OCI-LY3 (cell line): ENCODE measurements around the gene INS.
"Not testable (repeated sequence)": the region's sequence is repeated elsewhere in the genome, so short reads cannot be mapped to it uniquely, and the experiment has no call there.

Experiments
- H2AFZ ChIP-seq: fragments of 200-600, 300-600 bp; shearing (Covaris generic); 2 replicates; pipeline ENCODE4 v1.6.0; 2014; ENCODE audit warnings: antibody characterized with exemption, low read depth, low read length
- H3K27ac ChIP-seq: fragments of 200-600, 300-600 bp; sonication (generic); 2 replicates; pipeline ENCODE4 v1.5.1; 2014; ENCODE audit warnings: mild to moderate bottlenecking, low read length, moderate library complexity, mixed read lengths
- H3K27me3 ChIP-seq: fragments of 200-600, 300-600 bp; sonication (generic); 2 replicates; pipeline ENCODE4 v1.6.1; 2014; ENCODE audit warnings: low read depth, low read length, mixed read lengths
- H3K36me3 ChIP-seq: fragments of 200-600, 300-600 bp; sonication (generic); replicated peaks from 2 replicates; pipeline ENCODE3; 2014; ENCODE audit warnings: low read depth, low read length, mixed read lengths
- H3K4me1 ChIP-seq: fragments of 300-600, 200-600 bp; sonication (generic); 2 replicates; pipeline ENCODE4 v1.6.1; 2014; ENCODE audit warnings: low read length, mixed read lengths
- H3K4me2 ChIP-seq: fragments of 200-600, 300-600 bp; sonication (generic); 2 replicates; pipeline ENCODE4 v1.6.1; 2014; ENCODE audit warnings: low read length, mixed read lengths
- H3K4me3 ChIP-seq: fragments of 300-600, 200-600 bp; sonication (generic); 2 replicates; pipeline ENCODE4 v1.5.1; 2014; ENCODE audit warnings: antibody characterized with exemption, mild to moderate bottlenecking, low read length, moderate library complexity
- H3K79me2 ChIP-seq: fragments of 300-600, 200-600 bp; shearing (Covaris generic); 2 replicates; pipeline ENCODE4 v1.6.1; 2014; ENCODE audit warnings: mild to moderate bottlenecking, low read length, mixed read lengths
- H3K9ac ChIP-seq: fragments of 300-600, 200-600 bp; shearing (Covaris generic); 2 replicates; pipeline ENCODE4 v1.6.0; 2014; ENCODE audit warnings: mild to moderate bottlenecking, low read length, moderate library complexity
- H3K9me3 ChIP-seq: fragments of 200-600, 300-600 bp; shearing (Covaris generic); 2 replicates; pipeline ENCODE4 v1.6.1; 2014; ENCODE audit warnings: low read length, mixed read lengths; ENCODE audit not compliant: insufficient read depth
- H4K20me1 ChIP-seq: fragments of 200-600, 300-600 bp; sonication (generic); 2 replicates; pipeline ENCODE4 v1.6.1; 2016; ENCODE audit warnings: low read length, mixed read lengths; ENCODE audit not compliant: insufficient read depth
- CTCF ChIP-seq: fragments of 200-600, 300-600 bp; sonication (generic); IDR thresholded peaks from 2 replicates; pipeline ENCODE4 v1.5.1; 2014; ENCODE audit warnings: antibody characterized with exemption, low read length, low read depth
- EZH2phosphoT487 ChIP-seq: fragments of 200-600 bp; shearing (Covaris generic); IDR thresholded peaks from 2 replicates; pipeline ENCODE4 v1.6.1; 2018; ENCODE audit warnings: antibody characterized with exemption, mixed run types, low read depth

The INS gene

GRCh38 chr11:2196970-2197770 lies 36.2 kb upstream of the INS start:
- TF ChIP-seq CTCF, result peak; percentile 77
- TF ChIP-seq EZH2phosphoT487, result no peak
- Histone ChIP-seq H3K79me2 (no peaks in the 10 kb centered on the region), H3K4me1 (no peaks in the 10 kb centered on the region), H4K20me1 (no peaks in the 10 kb centered on the region), H3K9ac (no peak overlapping the region), H3K4me2 (no peak overlapping the region), H3K36me3 (no peaks in the 10 kb centered on the region), H3K9me3 (no peaks in the 10 kb centered on the region), H3K27ac (no peak overlapping the region), H3K27me3 (no peaks in the 10 kb centered on the region), H3K4me3 (no peak overlapping the region), H2AFZ (no peak overlapping the region)

- Histone ChIP-seq H4K20me1 (no peaks in the 10 kb centered on the region), H3K36me3 (no peaks in the 10 kb centered on the region), H3K27ac (no peak overlapping the region), H3K27me3 (no peaks in the 10 kb centered on the region), H2AFZ (no peak overlapping the region), H3K9me3 (no peaks in the 10 kb centered on the region), H3K79me2 (no peaks in the 10 kb centered on the region), H3K4me3 (no peak overlapping the region), H3K9ac (no peak overlapping the region), H3K4me1 (no peaks in the 10 kb centered on the region), H3K4me2 (no peak overlapping the region)
- TF ChIP-seq EZH2phosphoT487, result no peak
- TF ChIP-seq CTCF, result no peak
Measured at GRCh38 chr11:2195756-2196088, 34.7 kb upstream of the INS start.

- H2AFZ ChIP-seq, result peak overlapping the region; percentile 75; the same call in 1 of the 2 replicates
- H3K4me2 ChIP-seq, result peak overlapping the region; percentile 73
- no peaks in the 10 kb centered on the region for H3K4me1 ChIP-seq
Measured at GRCh38 chr11:2194877-2195755, 34.1 kb upstream of the INS start.

GRCh38 chr11:2193888-2194595 lies 33.0 kb upstream of the INS start:
- not testable (repeated sequence) for H3K4me3 ChIP-seq, H3K27ac ChIP-seq, H3K9ac ChIP-seq, H4K20me1 ChIP-seq, H3K36me3 ChIP-seq, H3K4me2 ChIP-seq, H3K79me2 ChIP-seq, H3K4me1 ChIP-seq, H3K9me3 ChIP-seq, H3K27me3 ChIP-seq, H2AFZ ChIP-seq

More at GRCh38 chr11:2194877-2195755, 34.1 kb upstream of the INS start:
- H3K4me3 ChIP-seq, result peak overlapping the region; percentile 64
- TF ChIP-seq EZH2phosphoT487, result no peak
- peak; percentile 86 for TF ChIP-seq CTCF
- no peaks in the 10 kb centered on the region for H3K27me3 ChIP-seq
- H3K9ac ChIP-seq, result no peak overlapping the region
- H3K27ac ChIP-seq, result no peak overlapping the region
- H4K20me1 ChIP-seq, result no peaks in the 10 kb centered on the region
- H3K79me2 ChIP-seq, result no peaks in the 10 kb centered on the region
- H3K36me3 ChIP-seq, result no peaks in the 10 kb centered on the region
- H3K9me3 ChIP-seq, result no peaks in the 10 kb centered on the region
